Activated naive CD4-positive, alpha-beta T cell treated with anti-CD3 and anti-CD28 coated beads, Interleukin-2, amount 10 ng/mL, durations not matched to agents 7 days and 5 days (primary cell): ENCODE results near the gene PRKCZ.
A peak's percentile ranks its signal among the peaks of the same experiment; 100 is the strongest.

Source experiments
- CTCF ChIA-PET: fragments of 350-600 bp; sonication (Branson Sonifier 250); formaldehyde crosslinking; loops from one replicate; lab custom pipeline; 2021; ENCODE audit warnings: antibody characterized with exemption; lab: Charles Lee
- DNase-seq: peaks from one replicate; pipeline ENCODE4 v3.0.0-alpha.2; 2020
- H3K27ac Mint-ChIP-seq: one replicate; pipeline ENCODE4 v1.8.0; 2021; ENCODE audit warnings: mild to moderate bottlenecking, moderate library complexity, mixed read lengths
- H3K27me3 Mint-ChIP-seq: one replicate; pipeline ENCODE4 v1.8.0; 2021; ENCODE audit warnings: mild to moderate bottlenecking, mixed read lengths
- H3K36me3 Mint-ChIP-seq: one replicate; pipeline ENCODE4 v1.8.0; 2021; ENCODE audit warnings: mixed read lengths
- H3K4me1 Mint-ChIP-seq: one replicate; pipeline ENCODE4 v1.8.0; 2021; ENCODE audit warnings: mixed read lengths
- H3K4me3 Mint-ChIP-seq: one replicate; pipeline ENCODE4 v1.8.0; 2021; ENCODE audit warnings: mild to moderate bottlenecking, moderate library complexity, mixed read lengths
- H3K9me3 Mint-ChIP-seq: one replicate; pipeline ENCODE4 v1.8.0; 2021; ENCODE audit warnings: mixed read lengths

Gene PRKCZ

DNA sequence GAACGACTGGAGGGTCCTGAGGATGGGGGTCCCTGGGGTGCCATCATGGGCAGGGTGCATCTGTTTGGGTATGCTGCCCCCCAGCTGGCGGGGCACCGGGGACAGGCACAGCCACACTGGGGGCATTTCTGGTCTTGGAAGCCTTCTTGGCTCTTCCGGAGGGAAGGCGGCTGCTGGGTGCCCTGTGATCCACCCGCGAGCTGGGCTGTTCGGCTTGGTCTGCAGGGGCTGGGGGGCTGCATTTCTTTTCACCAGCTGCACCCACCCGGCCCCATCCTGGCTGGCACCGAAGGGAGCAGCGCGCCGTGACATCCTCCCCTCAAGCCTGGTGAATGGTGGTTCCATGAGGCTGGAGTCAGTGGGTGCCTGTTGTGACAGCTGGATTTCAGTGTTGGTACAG lies 132.2 kb downstream of the PRKCZ start:
- CTCF ChIA-PET, result interaction anchor here (2.5 kb wide), 1 partner anchor 8 kb away, joined by 8 read pairs; no protein-coding TSS in a partner anchor
- Mint-ChIP-seq H3K36me3 (peaks cover 3% of the 10 kb centered on the region), H3K9me3 (no peaks in the 10 kb centered on the region), H3K27ac (peak overlapping the region; percentile 67), H3K4me3 (no peak overlapping the region), H3K4me1 (no peaks in the 10 kb centered on the region), H3K27me3 (no peaks in the 10 kb centered on the region)
- no peak for DNase-seq

DNA sequence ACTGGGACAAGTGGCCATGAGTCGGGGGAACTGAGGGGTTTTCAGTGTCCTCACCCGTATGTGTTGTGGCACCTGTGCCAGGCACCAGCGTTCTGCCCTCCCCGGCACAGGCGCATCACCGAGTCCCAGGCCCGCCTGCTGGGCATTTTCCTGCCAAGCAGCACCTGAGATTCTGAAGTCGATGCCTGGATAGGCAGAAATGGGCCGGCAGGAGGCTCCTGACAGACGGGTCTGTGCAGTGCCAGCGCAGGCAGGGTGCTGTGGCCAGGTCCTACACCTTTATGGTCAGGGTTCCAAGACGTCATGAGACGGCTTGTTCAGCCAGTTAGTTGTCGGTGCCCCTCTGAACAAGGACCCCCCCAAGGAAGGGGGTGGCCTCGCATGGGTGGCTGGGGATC lies 133.7 kb downstream of the PRKCZ start:
- Mint-ChIP-seq H3K4me3 (no peak overlapping the region), H3K36me3 (peaks cover 3% of the 10 kb centered on the region), H3K27me3 (no peaks in the 10 kb centered on the region), H3K9me3 (no peaks in the 10 kb centered on the region), H3K4me1 (peaks cover 3% of the 10 kb centered on the region), H3K27ac (no peak overlapping the region)
- DNase-seq, result no peak
- CTCF ChIA-PET, result interaction anchor here (2.5 kb wide), 1 partner anchor 9 kb away, joined by 8 read pairs; no protein-coding TSS in a partner anchor

DNA sequence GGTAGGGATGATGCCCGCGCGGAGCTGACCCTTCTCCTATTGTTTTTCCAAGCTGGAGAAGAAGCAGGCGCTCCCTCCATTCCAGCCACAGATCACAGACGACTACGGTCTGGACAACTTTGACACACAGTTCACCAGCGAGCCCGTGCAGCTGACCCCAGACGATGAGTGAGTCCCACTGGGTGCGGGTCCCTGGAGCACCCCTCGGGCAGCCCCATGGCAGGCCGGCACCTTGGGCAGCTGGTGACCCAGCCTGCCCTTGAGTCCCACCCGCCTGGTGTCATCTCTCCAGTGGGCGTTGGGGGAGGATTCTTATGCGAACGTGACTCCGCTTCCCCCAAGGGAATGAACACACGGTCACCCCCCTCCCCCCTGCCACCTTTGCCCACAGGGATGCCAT lies 134.3 kb downstream of the PRKCZ start:
- DNase-seq, result no peak
- no peak overlapping the region for H3K4me3 Mint-ChIP-seq
- CTCF ChIA-PET, result interaction anchor here (0.7 to 2.5 kb wide), 2 partner anchors 9 to 10 kb away, joined by 3 to 8 read pairs; no protein-coding TSS in a partner anchor
- H3K27ac Mint-ChIP-seq, result no peak overlapping the region
- H3K4me1 Mint-ChIP-seq, result peaks cover 8% of the 10 kb centered on the region
- no peaks in the 10 kb centered on the region for H3K27me3 Mint-ChIP-seq
- no peaks in the 10 kb centered on the region for H3K9me3 Mint-ChIP-seq
- H3K36me3 Mint-ChIP-seq, result peaks cover 3% of the 10 kb centered on the region

DNA sequence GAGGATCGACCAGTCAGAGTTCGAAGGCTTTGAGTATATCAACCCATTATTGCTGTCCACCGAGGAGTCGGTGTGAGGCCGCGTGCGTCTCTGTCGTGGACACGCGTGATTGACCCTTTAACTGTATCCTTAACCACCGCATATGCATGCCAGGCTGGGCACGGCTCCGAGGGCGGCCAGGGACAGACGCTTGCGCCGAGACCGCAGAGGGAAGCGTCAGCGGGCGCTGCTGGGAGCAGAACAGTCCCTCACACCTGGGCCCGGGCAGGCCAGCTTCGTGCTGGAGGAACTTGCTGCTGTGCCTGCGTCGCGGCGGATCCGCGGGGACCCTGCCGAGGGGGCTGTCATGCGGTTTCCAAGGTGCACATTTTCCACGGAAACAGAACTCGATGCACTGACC lies 134.7 kb downstream of the PRKCZ start:
- H3K36me3 Mint-ChIP-seq, result peaks cover 3% of the 10 kb centered on the region
- CTCF ChIA-PET, result interaction anchor here (0.7 kb wide), 1 partner anchor 10 kb away, joined by 3 read pairs; no protein-coding TSS in a partner anchor
- no peak overlapping the region for H3K27ac Mint-ChIP-seq
- H3K27me3 Mint-ChIP-seq, result no peaks in the 10 kb centered on the region
- DNase-seq, result no peak
- H3K4me1 Mint-ChIP-seq, result peaks cover 12% of the 10 kb centered on the region
- no peak overlapping the region for H3K4me3 Mint-ChIP-seq
- H3K9me3 Mint-ChIP-seq, result no peaks in the 10 kb centered on the region

DNA sequence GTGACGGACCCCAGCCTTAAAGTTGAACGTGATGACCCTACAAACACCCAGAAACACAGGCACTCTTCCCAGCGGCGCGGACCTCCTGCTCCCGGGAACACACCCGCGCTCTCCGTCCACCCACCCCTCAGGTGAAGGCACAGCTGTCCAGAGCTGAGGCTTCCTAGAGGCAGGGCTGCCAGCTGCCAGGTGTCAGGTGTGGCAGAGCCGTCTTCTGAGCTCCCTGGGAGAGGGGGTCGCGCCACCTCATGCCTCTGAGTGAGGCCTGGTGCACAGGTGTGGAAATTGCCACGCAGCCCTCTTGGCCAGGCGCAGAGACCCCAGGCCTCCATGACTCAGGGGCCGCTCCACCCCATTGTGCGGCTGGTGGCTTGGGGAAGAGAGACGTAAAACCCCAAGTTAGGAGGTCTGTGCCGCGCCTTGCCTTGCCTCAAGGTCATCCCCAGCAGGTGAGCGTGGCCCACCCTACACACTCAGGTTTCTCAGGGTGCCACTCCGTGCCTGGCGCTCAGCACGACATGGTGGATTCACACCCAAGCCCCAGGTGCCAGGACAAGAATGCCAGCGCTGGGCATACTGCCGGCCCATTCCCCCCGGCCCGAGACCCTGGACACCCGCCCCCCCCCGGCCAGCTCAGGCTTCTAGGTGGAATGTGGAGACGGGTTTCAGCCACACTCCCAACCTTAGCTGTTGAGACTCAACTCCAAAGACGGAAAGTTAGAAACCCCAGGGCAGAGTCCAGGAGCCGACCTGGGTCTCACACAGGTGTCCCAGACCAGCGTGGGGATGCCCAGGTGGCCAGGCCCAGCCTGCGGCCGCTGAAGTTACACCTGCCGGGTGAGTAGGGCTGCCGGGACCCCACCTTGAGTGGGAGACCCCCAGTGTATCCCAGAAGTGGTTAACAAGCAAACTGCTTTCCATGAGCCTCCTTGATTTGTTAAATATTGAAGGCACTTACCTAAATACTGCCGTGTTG lies 136.0 kb downstream of the PRKCZ start:
- H3K4me3 Mint-ChIP-seq, result no peak overlapping the region
- H3K9me3 Mint-ChIP-seq, result no peaks in the 10 kb centered on the region
- no peak for DNase-seq
- CTCF ChIA-PET, result no interaction called here
- H3K27me3 Mint-ChIP-seq, result no peaks in the 10 kb centered on the region
- H3K4me1 Mint-ChIP-seq, result peaks cover 19% of the 10 kb centered on the region
- no peak overlapping the region for H3K27ac Mint-ChIP-seq
- H3K36me3 Mint-ChIP-seq, result peaks cover 3% of the 10 kb centered on the region

DNA sequence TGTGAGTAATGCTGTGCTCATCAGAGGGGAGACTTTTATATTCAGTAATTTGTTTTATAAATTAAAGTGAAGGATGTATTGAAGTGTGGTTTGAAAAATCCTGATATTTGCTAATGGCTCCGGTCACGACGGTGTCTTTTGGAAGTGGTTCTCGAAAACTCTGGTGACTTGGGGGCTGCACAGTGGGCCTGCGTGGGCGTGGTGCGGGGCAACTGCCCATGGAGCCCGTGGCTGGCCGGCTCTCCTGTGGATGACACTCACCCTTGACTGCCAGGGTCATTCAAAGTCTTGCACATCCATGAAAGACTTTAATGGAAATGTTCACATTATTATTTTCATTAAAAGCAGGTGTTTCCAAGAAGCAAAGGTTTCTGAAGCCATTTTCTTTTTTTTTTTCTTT lies 136.7 kb downstream of the PRKCZ start:
- Mint-ChIP-seq H3K9me3 (no peaks in the 10 kb centered on the region), H3K36me3 (peaks cover 3% of the 10 kb centered on the region), H3K27ac (peak overlapping the region; percentile 24), H3K27me3 (no peaks in the 10 kb centered on the region), H3K4me3 (no peak overlapping the region), H3K4me1 (peaks cover 22% of the 10 kb centered on the region)
- CTCF ChIA-PET, result interaction anchor here (1.0 kb wide), 1 partner anchor 12 kb away, joined by 4 read pairs; no protein-coding TSS in a partner anchor
- DNase-seq, result no peak

DNA sequence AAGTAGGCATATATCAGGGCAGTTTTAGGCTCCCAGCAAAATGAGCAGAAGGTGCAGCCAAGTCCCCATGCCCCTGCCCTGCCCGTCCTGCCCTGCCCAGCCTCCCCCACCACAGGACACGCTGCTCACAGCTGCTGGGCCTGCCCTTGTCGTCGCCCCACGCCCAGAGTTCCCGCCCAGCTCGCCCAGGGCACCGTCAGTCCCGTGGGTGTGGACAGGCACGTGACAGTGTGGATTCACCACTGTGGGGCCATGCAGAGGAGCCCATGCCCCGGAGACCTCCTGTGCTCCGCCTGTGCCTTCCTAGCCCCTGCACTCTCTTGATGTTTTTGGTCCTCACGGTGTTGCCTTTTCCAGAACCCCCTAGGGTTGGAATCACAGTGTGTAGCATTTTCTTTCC lies 137.4 kb downstream of the PRKCZ start:
- CTCF ChIA-PET, result interaction anchor here (1.0 kb wide), 1 partner anchor 13 kb away, joined by 4 read pairs; no protein-coding TSS in a partner anchor
- Mint-ChIP-seq H3K36me3 (peaks cover 3% of the 10 kb centered on the region), H3K4me1 (peaks cover 24% of the 10 kb centered on the region), H3K27me3 (no peaks in the 10 kb centered on the region), H3K27ac (peak overlapping the region; percentile 59), H3K4me3 (no peak overlapping the region), H3K9me3 (no peaks in the 10 kb centered on the region)
- no peak for DNase-seq

DNA sequence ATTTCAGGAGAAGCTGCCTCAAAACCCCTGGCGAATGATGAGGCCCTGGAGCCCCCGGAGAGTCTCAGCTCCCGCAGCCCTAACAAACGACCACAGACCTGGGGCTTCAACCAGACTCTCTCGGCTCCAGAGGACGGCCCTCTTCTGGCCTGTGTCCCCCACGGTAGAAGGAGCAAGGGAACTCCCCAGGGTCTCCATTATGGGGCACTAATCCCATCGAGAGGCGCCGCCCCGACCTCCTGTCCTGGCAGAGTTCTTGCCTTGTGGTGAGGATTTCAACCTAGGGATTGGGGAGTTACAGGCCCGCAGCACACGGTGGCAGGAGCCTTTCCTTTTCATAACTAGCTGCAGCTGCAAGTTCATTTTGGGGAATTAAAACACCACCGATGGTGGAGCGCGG lies 138.1 kb downstream of the PRKCZ start:
- H3K9me3 Mint-ChIP-seq, result no peaks in the 10 kb centered on the region
- no peak for DNase-seq
- CTCF ChIA-PET, result interaction anchor here (1.0 kb wide), 1 partner anchor 14 kb away, joined by 5 read pairs; no protein-coding TSS in a partner anchor
- H3K4me3 Mint-ChIP-seq, result no peak overlapping the region
- peak overlapping the region; percentile 78 for H3K27ac Mint-ChIP-seq
- H3K4me1 Mint-ChIP-seq, result peaks cover 27% of the 10 kb centered on the region
- H3K27me3 Mint-ChIP-seq, result no peaks in the 10 kb centered on the region
- H3K36me3 Mint-ChIP-seq, result peaks cover 5% of the 10 kb centered on the region

DNA sequence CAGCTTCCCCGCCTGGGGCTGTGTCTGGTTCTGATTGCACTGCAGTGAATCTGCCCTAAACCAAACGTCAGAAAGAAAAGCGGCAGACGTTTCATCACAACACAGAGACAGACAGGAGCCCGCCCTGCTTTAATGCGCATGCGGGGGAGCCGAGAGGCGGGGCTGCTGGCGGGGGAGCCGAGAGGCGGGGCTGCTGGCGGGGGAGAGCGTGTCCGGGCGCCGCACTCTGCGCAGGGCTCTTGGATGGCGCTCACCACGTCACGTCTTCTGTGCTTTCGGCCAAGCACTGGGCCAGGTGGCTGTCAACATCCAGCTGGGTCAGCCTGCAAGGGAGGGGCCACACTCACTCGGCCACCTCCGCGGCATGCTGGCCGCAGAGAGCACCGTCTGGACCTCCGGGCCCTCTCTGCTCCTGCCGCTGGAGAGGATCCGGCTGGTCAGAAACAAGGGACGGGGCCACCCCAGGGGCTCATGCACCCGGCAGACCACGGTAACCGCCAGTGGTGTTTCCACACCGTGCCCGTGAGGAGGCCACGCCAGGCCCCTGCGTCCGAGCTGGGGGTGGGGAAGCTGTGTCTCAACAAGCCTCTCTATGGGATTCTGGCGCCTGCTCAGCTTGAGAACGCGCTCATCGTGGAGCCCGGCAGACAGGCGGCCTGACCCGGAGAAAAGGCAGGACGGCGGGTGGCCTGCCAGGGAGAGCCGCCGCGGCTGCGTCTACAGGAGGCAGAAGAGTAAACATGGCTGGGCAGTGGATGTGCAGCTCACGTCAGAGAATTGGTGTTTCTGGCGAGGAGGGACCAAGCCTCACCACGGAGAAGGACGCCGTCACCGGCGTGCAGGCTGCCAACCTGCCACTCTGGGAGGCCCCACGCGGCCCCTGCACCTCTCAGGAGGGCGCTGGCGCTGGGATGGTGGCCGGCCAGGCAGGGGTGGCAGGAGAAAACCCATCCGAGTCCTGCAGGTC lies 139.5 kb downstream of the PRKCZ start:
- peak overlapping the region; percentile 96 for H3K27ac Mint-ChIP-seq

DNA sequence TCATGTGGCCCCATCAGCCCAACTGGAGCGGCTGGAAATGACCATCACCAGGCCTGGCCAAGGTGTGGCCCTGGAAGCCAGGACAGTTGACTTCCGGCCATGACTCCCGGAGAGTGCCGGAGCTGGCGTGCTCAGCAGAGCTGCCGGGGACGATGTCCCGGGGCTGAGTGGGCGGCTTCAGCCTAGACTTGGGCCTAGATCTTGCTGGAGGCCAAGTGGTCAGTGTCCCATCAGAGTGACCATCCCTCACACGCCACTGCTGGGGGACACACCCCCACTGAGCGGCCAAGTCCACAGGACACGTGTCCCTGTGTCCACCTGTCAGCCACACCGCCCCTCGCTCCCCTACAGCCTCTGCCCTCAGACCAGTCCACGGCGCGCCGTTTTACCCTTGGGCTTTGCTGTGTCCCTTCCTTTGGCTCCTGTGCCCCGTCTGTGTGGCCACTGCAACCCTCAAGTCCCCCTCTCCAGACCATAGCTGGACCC lies 140.3 kb downstream of the PRKCZ start:
- Mint-ChIP-seq H3K36me3 (peaks cover 4% of the 10 kb centered on the region), H3K4me3 (peak overlapping the region; percentile 51), H3K27ac (peak overlapping the region; percentile 42), H3K4me1 (peaks cover 30% of the 10 kb centered on the region), H3K27me3 (no peaks in the 10 kb centered on the region), H3K9me3 (no peaks in the 10 kb centered on the region)
- no peak for DNase-seq
- CTCF ChIA-PET, result interaction anchor here (0.8 to 4.2 kb wide), 4 partner anchors 12 to 192 kb away, joined by 3 to 19 read pairs (median 4); no protein-coding TSS in a partner anchor

More for the DNA sequence above, 139.5 kb downstream of the PRKCZ start:
- Mint-ChIP-seq H3K9me3 (no peaks in the 10 kb centered on the region), H3K27me3 (no peaks in the 10 kb centered on the region), H3K4me3 (peak overlapping the region; percentile 75), H3K4me1 (peaks cover 30% of the 10 kb centered on the region), H3K36me3 (peaks cover 5% of the 10 kb centered on the region)
- DNase-seq, result peak; percentile 94
- CTCF ChIA-PET, result interaction anchor here (0.8 to 4.2 kb wide), 3 partner anchors 15 to 192 kb away, joined by 3 to 19 read pairs (median 5); no protein-coding TSS in a partner anchor

DNA sequence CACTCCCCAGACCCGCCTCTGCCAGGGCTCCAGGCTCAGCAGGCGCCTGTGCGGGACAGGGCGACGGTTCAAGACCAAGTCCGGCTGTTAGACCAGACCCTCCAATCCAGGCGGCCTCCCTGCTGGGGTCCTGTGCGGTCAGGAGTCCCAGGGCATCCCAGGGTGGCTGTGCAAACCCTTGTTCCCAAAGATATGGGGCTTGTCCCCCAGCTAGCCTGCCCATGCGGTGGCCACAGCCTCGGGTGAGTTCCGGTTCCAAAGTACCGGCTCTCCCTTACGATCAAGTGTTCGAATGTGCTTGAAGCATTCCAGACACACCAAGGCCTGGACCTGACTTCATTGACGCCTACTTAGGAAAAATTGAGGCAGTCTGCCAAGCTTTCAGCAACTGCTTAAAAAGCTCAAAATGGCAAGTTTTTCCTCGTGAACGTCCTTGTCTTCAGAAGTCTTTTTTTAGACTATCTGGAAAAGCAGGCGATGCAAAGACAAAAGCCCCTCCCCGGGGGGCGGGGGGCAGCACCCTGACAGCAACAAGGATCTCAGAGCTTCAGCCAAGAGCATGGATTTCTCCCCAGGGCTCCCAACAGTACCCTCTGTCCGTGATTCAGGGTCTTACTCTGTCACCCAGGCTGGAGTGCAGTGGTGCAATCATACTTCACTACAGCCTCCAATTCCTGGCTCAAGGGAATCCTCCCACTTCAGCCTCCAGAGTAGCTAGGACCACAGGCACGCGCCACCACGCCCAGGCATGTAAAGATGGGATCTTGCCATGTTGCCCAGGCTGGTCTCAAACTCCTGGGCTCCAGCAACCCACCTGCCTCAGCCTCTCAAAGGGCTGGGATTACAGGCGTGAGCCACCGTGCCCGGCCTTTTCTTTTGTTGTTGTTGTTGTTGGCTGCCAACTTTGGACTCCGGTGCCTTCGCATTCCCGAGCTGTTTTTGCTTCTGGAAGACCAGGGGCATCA lies 142.1 kb downstream of the PRKCZ start:
- peaks cover 2% of the 10 kb centered on the region for H3K36me3 Mint-ChIP-seq
- H3K4me3 Mint-ChIP-seq, result peak overlapping the region; percentile 24
- DNase-seq, result no peak
- H3K9me3 Mint-ChIP-seq, result no peaks in the 10 kb centered on the region
- H3K27ac Mint-ChIP-seq, result peak overlapping the region; percentile 30
- CTCF ChIA-PET, result interaction anchor here (1.5 to 4.2 kb wide), 2 partner anchors 18 to 190 kb away, joined by 4 to 19 read pairs; no protein-coding TSS in a partner anchor
- peaks cover 32% of the 10 kb centered on the region for H3K4me1 Mint-ChIP-seq
- no peaks in the 10 kb centered on the region for H3K27me3 Mint-ChIP-seq

DNA sequence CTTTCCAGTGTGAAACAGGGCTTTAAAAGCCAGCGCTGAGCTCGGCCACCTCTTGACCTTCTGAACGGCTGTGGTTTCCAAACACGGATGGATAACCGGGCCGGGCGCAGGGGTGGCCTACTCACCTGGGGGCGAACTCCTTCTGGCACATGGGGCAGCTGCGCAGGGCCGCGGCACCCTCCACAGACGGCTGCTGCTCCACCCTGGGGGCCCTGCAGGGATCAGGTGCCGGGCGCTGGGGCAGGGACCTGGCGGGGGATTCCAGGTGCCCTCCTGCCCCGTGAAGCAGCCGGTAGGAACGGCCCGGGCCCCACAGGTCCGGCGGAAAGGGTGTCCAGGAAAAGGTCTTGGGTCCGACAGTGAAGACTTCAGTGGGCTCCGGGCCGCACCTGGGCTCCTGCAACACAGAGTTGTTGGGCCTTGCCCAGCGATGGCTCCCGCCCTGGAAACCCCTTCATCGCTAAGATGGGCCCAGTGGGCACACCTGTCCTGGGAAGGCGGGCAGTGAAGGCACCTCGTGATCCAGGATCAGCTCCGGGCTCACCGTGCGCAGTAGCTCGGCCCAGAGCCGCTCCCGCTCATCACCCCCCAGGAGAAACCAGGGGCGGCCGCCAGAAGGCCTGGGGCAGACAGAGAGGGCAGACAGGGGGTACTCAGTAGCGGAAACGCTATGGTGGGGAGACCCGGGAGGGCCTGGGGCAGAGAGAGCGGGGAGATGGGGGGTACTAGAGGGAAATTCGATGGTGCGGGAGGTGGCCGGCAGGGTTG lies 143.5 kb downstream of the PRKCZ start:
- Mint-ChIP-seq H3K27ac (peak overlapping the region; percentile 49), H3K27me3 (no peaks in the 10 kb centered on the region), H3K4me1 (peaks cover 40% of the 10 kb centered on the region), H3K9me3 (no peaks in the 10 kb centered on the region), H3K4me3 (peak overlapping the region; percentile 63), H3K36me3 (peaks cover 2% of the 10 kb centered on the region)
- CTCF ChIA-PET, result interaction anchor here (7.0 kb wide), 1 partner anchor 187 kb away, joined by 217 read pairs; no protein-coding TSS in a partner anchor
- DNase-seq, result no peak
